ENCODE measurements around the gene ADCY2. TPM values are rescaled to one million over a fixed set of nuclear protein-coding genes. Genes with fewer than 3 reads are reported as not detected.

ADCY2 gene
- total RNA-seq, 4 donors from 2014 or later: 2.6 to 24.8 (median 10.9) TPM

DNA sequence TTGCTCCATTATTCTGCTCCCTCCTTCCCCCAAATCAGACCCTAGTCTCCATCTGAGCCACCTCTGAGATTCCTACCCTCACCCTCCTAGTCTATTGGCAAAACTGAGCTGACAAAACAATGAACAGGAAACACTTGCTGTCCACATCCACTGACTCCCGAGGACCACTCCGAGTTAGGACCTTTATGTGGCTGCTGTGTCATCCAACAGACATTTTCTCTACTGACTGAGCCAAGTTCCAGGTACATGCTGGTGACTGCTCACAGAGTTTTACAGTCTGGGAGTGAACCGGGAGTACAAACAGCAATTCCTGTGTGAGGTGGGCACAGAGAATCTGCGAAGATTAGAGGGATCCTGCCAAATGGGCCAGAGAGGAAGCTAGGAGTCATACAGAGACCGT is 415.8 kb downstream of the ADCY2 start:
- 74% methylated on average over 5 of the region's 5 CpGs for WGBS
- DNase-seq (ENCODE audit: low spot score in 2 of 2): no peak
- no peak overlapping the region for H3K27ac ChIP-seq
- no peaks in the 10 kb centered on the region for H3K36me3 ChIP-seq
- no peak overlapping the region for H3K4me3 ChIP-seq
- H3K9me3 ChIP-seq: no peaks in the 10 kb centered on the region
- TF ChIP-seq CTCF (IDR thresholded peaks at IDR 0.05) (no peak), POLR2A (IDR thresholded peaks at IDR 0.05) (no peak), EP300 (IDR thresholded peaks at IDR 0.05) (no peak)
- no peaks in the 10 kb centered on the region for H3K27me3 ChIP-seq
- H3K4me1 ChIP-seq: peaks cover 7% of the 10 kb centered on the region

DNA sequence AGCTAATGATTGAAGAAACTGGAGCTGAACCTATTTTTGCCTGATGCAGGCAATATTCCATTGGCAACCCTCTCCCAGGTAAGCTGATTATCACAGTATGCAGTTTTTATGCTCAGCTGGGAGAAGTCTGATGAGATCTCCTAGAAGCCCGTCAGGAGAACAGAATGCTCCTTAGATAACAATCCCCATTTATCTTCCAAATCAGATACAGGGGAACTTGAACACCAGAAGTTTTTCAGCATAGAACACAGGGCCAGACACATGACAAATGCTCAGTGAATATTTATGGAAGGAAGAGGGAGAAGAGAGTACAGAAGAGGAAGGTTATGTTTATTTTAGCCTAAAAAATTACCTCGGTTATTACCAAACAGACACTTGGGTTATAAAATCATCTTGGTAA is 417.1 kb downstream of the ADCY2 start:
- no peaks in the 10 kb centered on the region for H3K9me3 ChIP-seq
- H3K36me3 ChIP-seq: no peaks in the 10 kb centered on the region
- peaks cover 7% of the 10 kb centered on the region for H3K4me1 ChIP-seq
- no peak for TF ChIP-seq EP300 (IDR thresholded peaks at IDR 0.05)
- TF ChIP-seq CTCF (IDR thresholded peaks at IDR 0.05): no peak
- no peak for TF ChIP-seq POLR2A (IDR thresholded peaks at IDR 0.05)
- DNase-seq (ENCODE audit: low spot score in 2 of 2): no peak
- H3K4me3 ChIP-seq: no peak overlapping the region
- 79% methylated on average over 2 of the region's 2 CpGs for WGBS
- no peak overlapping the region for H3K27ac ChIP-seq
- no peaks in the 10 kb centered on the region for H3K27me3 ChIP-seq

DNA sequence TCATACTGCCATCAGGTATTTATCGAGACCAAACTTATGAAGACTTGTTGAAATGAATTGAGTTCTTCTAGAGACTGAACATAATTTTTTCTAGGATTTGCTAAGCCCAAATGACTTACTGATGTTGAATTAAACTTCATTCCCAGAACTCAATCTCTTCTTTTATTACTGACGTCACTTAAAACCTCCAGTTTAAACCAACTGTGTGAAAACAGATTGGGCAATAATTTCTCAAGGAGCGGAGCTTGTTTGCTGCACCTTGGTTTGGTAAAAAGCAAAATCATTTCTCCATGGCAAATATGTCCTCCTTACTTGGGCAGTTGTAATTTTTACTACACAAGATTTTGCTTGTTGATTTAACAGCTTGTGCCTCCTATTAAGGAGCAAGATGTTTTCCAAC is 417.6 kb downstream of the ADCY2 start:
- Histone ChIP-seq H3K27me3 (no peaks in the 10 kb centered on the region), H3K36me3 (no peaks in the 10 kb centered on the region), H3K9me3 (no peaks in the 10 kb centered on the region), H3K4me3 (no peak overlapping the region), H3K27ac (no peak overlapping the region), H3K4me1 (peaks cover 7% of the 10 kb centered on the region)
- no peak for DNase-seq (ENCODE audit: low spot score in 2 of 2)
- no peak for TF ChIP-seq POLR2AphosphoS5 (IDR thresholded peaks at IDR 0.05)
- no peak for TF ChIP-seq CTCF (IDR thresholded peaks at IDR 0.05)
- no peak for TF ChIP-seq POLR2A (IDR thresholded peaks at IDR 0.05)
- TF ChIP-seq EP300 (IDR thresholded peaks at IDR 0.05): no peak
- 81% methylated on average over 3 of the region's 3 CpGs for WGBS

- no peak overlapping the region for H3K27ac ChIP-seq
These were observed 418.9 kb downstream of the ADCY2 start for GRCh38 chr5:7814816-7815215.

DNA sequence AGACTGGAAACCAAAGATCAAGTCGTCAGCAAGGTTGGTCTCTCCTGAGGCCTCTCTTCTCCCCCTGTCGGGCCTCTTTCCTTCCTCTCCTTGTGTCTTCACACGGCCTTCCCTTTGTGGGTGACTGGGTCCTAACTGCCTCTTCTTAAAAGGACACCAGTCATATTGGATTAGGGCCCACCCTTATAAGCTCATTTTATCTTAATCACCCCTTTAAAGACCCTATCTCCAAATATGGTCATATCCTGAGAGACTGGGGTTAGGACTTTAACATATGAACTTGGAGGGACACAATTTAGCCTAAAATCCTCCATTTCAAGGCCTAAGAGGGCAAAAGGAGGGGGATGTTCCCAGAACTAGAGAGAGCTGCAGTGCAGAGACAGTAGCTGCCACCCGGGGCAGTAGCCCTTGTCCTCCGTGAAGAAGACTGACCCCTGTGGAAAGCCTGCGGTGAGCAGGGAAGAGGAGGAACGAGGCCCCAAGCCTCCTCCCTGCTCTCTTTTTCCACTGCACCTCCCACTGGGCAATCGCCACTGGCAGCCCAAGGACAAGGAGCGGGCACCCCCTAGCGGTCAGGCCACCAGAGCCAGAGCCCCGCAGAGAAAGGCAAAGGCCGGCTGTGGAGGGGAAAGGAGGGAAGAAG is 420.1 kb downstream of the ADCY2 start:
- WGBS: 42% methylated on average over 10 of the region's 12 CpGs
- peak; percentile 41 to 85 for TF ChIP-seq CTCF (IDR thresholded peaks at IDR 0.05)
- no peak for TF ChIP-seq POLR2A (IDR thresholded peaks at IDR 0.05)
- H3K4me1 ChIP-seq: peaks cover 7% of the 10 kb centered on the region
- no peaks in the 10 kb centered on the region for H3K9me3 ChIP-seq
- DNase-seq (ENCODE audit: low spot score in 2 of 2): peak; percentile 89 to 93
- no peak overlapping the region for H3K4me3 ChIP-seq
- no peak overlapping the region for H3K27ac ChIP-seq
- no peaks in the 10 kb centered on the region for H3K27me3 ChIP-seq
- no peaks in the 10 kb centered on the region for H3K36me3 ChIP-seq

More at GRCh38 chr5:7814816-7815215, 418.9 kb downstream of the ADCY2 start:
- no peaks in the 10 kb centered on the region for H3K9me3 ChIP-seq
- no peak overlapping the region for H3K4me3 ChIP-seq
- no peaks in the 10 kb centered on the region for H3K36me3 ChIP-seq
- peak in 1 of 2 donors; percentile 51 for DNase-seq (ENCODE audit: low spot score in 2 of 2)
- 96% methylated on average over 10 of the region's 10 CpGs for WGBS
- H3K27me3 ChIP-seq: no peaks in the 10 kb centered on the region
- no peak for TF ChIP-seq EP300 (IDR thresholded peaks at IDR 0.05)
- TF ChIP-seq POLR2AphosphoS5 (IDR thresholded peaks at IDR 0.05): no peak
- TF ChIP-seq CTCF (IDR thresholded peaks at IDR 0.05): no peak
- TF ChIP-seq POLR2A (IDR thresholded peaks at IDR 0.05): no peak
- peaks cover 7% of the 10 kb centered on the region for H3K4me1 ChIP-seq
